SJSA1 (cell line): ENCODE data around the gene PILRB. TPM values are rescaled to one million over a fixed set of nuclear protein-coding genes. Genes with fewer than 3 reads are reported as not detected.
"Not testable (repeated sequence)": the region's sequence is repeated elsewhere in the genome, so short reads cannot be mapped to it uniquely, and the experiment has no call there.

Experiments
- DNase-seq, 2 experiments: peaks; one replicate each; pipeline ENCODE4 v3.0.0-alpha.2; 2015 to 2020; ENCODE audit warnings: low spot score in 2 of 2, low read depth in 1 of 2
- H3K27ac ChIP-seq: fragments of 250-450 bp; sonication (Bioruptor Pico); 2 replicates; pipeline ENCODE4 v1.5.1; 2020; ENCODE audit warnings: mild to moderate bottlenecking, moderate library complexity
- H3K27me3 ChIP-seq: fragments of 250-450 bp; sonication (Bioruptor Pico); replicated peaks from 2 replicates; pipeline ENCODE4 v1.5.1; 2020; ENCODE audit warnings: mild to moderate bottlenecking, moderate library complexity
- H3K36me3 ChIP-seq: fragments of 250-450 bp; sonication (Bioruptor Pico); 2 replicates; pipeline ENCODE4 v1.5.1; 2020; ENCODE audit warnings: mild to moderate bottlenecking
- H3K4me1 ChIP-seq: fragments of 250-450 bp; sonication (Bioruptor Pico); replicated peaks from 2 replicates; pipeline ENCODE4 v1.6.1; 2021; ENCODE audit warnings: mild to moderate bottlenecking
- H3K4me3 ChIP-seq: fragments of 250-450 bp; sonication (Bioruptor Pico); 2 replicates; pipeline ENCODE4 v1.5.1; 2020; ENCODE audit warnings: mild to moderate bottlenecking
- H3K9me3 ChIP-seq: fragments of 250-450 bp; sonication (Bioruptor Pico); replicated peaks from 2 replicates; pipeline ENCODE4 v1.5.1; 2020; ENCODE audit warnings: mild to moderate bottlenecking
- total RNA-seq: library from RNA; depleted of rRNA; stranded (reverse); fragments of >200 nt; shearing (Covaris generic); gene quantifications from 2 replicates; pipeline ENCODE4 v1.2.3, GENCODE V29; 2014

The PILRB gene
- total RNA-seq, 1 experiment from 2014 or later = 18.8 TPM

DNA sequence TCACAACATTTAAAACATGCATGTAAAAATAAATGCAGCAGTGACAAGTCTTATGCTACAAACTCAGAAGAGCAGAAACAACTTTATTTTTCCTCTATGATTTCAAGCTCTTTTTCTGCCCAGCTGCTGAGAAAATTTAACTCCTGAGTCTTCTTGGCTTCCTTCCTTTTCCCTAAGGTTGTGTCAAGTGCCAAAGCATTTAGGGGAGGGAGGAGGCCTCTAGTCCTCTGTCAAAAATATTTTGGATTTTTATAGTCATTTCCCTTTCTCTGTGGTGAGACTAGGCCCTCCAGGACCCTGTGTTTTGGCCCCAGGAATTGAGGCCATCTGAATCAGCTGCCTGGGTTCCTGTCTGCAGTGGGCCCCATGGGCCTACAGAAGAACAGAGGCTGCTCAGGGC lies 11.0 kb upstream of the PILRB start:
- no peak for DNase-seq
- Histone ChIP-seq H3K27me3 (no peaks in the 10 kb centered on the region), H3K4me3 (no peak overlapping the region), H3K36me3 (peaks cover 79% of the 10 kb centered on the region), H3K9me3 (no peaks in the 10 kb centered on the region), H3K4me1 (peaks cover 16% of the 10 kb centered on the region), H3K27ac (no peak overlapping the region)

DNA sequence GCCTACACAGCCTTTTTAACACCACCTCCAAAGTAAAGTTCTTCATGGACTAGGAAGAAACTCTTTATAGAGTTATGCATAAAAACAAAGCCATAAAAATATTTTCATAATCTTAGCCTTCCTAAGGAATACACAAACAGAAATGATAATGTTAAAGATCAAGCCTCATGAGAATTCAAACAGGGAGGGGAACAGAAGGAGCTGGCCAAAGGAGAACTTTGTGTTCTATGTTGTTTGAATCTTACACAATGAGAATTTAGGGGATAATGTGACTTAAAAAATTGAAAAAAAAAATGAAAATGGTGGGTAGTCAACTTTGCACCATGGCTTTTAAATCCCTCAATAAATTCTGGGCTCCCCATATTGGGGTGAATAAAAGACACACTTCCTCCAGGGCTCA lies 9.1 kb upstream of the PILRB start:
- Histone ChIP-seq H3K27me3 (no peaks in the 10 kb centered on the region), H3K4me1 (peaks cover 12% of the 10 kb centered on the region), H3K36me3 (peaks cover 79% of the 10 kb centered on the region), H3K4me3 (no peak overlapping the region), H3K9me3 (no peaks in the 10 kb centered on the region), H3K27ac (no peak overlapping the region)
- DNase-seq = no peak

DNA sequence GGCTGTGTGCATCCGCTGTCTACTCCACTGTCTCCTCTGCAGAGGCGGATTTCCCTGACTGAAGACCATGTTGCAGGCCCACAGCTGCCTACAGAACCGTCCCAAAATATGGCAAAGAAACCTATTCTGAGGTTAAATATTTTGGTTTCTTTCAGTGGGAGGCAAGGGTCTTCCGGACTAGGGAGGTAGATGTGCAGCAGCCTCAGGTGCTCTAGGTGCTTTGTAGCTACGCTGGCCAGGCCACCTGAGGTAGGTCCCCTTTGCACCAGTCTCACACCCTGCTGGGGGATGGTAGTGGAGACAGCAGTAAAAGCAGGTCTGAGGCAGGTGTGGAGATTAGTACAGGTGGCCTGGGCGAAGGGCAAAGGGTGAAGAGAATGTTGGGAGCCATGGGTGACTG lies 8.2 kb upstream of the PILRB start:
- peaks cover 3% of the 10 kb centered on the region for H3K4me1 ChIP-seq
- no peaks in the 10 kb centered on the region for H3K27me3 ChIP-seq
- no peak for DNase-seq
- no peak overlapping the region for H3K4me3 ChIP-seq
- H3K9me3 ChIP-seq = no peaks in the 10 kb centered on the region
- H3K27ac ChIP-seq = no peak overlapping the region
- H3K36me3 ChIP-seq = peaks cover 80% of the 10 kb centered on the region

DNA sequence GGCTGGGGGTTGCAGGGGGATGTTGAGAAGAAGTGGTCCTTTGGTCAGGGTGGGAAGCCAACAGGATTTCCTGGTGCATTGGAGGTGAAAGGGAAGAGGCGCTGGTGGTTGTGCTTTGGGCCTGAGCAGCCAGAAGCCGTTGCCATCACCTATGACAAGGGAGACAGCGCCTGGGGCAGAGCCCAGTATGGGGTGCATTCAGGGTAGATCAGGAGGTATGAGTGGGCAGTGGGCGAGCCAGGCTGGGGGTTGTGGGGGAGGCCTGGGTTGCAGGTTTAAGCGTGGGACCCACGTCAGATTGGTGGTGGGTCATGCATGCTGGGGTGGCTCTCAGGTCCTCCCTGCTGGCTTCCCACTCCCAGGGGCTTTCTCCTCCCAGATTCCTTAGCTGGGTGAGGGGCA lies 6.3 kb upstream of the PILRB start:
- H3K9me3 ChIP-seq = no peaks in the 10 kb centered on the region
- H3K4me1 ChIP-seq = no peaks in the 10 kb centered on the region
- no peak overlapping the region for H3K4me3 ChIP-seq
- no peak for DNase-seq
- H3K27me3 ChIP-seq = no peaks in the 10 kb centered on the region
- no peak overlapping the region for H3K27ac ChIP-seq
- H3K36me3 ChIP-seq = peaks cover 88% of the 10 kb centered on the region

DNA sequence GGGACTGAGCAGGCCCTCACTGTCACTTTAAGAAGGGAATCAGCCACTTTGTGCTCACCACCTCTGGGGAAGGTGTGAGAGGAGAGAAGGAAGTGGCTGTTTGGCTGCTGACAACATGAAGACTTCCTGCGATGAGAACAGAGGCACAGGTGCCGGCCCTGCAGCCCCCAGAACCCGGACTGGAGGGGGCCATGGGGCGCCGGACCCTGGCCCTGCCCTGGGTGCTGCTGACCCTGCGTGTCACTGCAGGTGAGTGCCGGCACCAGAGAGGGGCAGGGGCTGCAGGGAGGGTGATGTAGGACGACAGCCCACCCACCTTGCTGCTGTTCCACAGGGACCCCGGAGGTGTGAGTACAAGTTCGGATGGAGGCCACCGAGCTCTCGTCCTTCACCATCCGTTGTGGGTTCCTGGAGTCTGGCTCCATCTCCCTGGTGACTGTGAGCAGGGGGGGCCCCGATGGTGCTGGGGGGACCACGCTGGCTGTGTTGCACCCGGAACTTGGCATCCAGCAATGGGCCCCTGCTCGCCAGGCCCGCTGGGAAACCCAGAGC lies 5.6 kb upstream of the PILRB start:
- not testable (repeated sequence) for H3K27ac ChIP-seq, H3K9me3 ChIP-seq, H3K27me3 ChIP-seq, H3K4me1 ChIP-seq, DNase-seq, H3K4me3 ChIP-seq
- H3K36me3 ChIP-seq = peaks cover 88% of the 10 kb centered on the region

DNA sequence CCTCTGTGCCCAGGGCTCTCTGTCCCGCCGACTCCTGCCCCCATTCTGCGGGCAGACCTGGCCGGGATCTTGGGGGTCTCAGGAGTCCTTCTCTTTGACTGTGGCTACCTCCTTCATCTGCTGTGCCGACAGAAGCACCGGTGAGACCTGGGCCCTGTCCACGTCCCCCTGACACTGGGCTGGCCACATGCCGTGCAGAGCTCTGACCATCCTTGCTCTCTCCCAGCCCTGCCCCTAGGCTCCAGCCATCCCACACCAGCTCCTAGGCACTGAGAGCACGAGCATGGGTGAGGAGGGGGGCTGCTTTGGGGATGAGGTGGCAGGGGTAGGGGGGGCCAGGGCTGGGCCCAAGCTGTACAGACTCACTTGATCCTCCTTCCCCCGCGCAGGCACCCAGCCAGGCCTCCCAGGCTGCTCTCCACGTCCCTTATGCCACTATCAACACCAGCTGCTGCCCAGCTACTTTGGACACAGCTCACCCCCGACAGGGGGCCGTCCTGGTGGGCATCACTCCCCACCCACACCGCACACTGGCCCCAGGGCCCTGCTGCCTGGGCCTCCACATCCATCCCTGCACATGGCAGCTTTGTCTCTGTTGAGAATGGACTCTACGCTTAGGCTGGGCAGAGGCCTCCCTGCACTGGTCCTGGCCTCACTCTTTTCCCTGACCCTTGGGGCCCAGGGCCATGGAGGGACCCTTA lies 4.8 kb upstream of the PILRB start:
- no peak overlapping the region for H3K4me3 ChIP-seq
- H3K4me1 ChIP-seq = no peaks in the 10 kb centered on the region
- peaks cover 88% of the 10 kb centered on the region for H3K36me3 ChIP-seq
- H3K27ac ChIP-seq = no peak overlapping the region
- DNase-seq = no peak
- H3K9me3 ChIP-seq = no peaks in the 10 kb centered on the region
- H3K27me3 ChIP-seq = no peaks in the 10 kb centered on the region

DNA sequence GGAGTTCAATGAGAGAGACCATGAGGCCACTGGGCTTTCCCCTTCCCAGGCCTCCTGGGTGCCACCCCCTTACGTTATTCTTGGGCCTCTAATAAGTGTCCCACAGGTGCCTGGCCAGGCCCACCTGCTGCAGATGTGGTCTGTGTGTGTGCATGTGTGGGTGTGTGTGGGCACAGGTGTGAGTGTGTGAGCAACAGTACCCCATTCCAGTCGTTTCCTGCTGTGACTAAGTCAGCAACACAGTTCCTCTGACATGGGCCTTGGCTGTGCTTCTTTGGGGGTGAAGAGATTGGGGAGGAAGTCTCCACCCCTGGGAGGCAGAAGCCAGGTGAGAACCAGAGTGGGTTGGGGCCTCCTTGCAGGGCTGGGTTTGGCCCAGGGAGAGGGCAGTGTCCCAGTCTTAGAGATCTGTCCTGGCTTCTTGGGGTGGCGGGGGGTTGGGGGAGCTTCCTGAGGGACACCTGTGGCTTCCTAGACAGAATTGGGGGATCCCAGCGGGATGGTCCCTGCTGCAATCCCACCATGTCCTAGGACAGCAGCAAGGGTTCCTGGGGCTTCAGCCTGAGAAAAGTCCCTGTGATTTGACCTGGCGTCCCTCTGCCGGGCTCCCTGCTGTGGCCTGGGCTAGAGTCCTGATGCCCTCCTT lies 4.1 kb upstream of the PILRB start:
- no peaks in the 10 kb centered on the region for H3K27me3 ChIP-seq
- no peak overlapping the region for H3K27ac ChIP-seq
- peaks cover 88% of the 10 kb centered on the region for H3K36me3 ChIP-seq
- no peaks in the 10 kb centered on the region for H3K4me1 ChIP-seq
- no peaks in the 10 kb centered on the region for H3K9me3 ChIP-seq
- H3K4me3 ChIP-seq = no peak overlapping the region
- DNase-seq = no peak

DNA sequence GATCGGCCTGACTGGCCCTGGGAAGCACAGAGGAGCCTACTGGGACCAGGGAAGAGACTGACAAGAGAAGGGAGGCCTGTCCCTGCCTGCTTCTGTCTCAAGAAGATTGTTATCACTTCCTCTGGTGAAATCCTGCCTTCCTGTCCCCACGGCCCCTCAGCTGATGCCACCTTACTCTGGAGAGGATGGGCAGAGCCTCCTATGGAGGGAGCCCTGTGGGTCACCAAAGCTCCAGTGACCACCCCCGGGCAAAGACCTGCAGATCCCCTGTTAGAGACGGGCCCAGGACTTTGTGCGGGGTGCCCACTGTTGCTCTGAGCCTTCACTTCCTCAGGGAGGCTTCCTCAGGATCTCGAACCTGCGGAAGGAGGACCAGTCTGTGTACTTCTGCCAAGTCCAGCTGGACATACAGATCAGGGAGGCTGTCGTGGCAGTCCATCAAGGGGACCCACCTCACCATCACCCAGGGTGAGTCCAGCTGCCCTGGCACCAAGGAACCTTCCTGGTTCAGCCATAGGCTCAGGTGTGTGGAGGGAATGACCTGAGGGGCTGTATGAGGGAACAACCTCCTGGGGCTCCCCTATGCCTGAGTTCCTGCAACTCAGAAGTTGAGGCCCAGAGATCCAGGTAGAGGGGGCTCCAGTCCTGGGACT lies 1.4 kb upstream of the PILRB start:
- no peaks in the 10 kb centered on the region for H3K27me3 ChIP-seq
- no peak for DNase-seq
- no peak overlapping the region for H3K27ac ChIP-seq
- H3K9me3 ChIP-seq = no peaks in the 10 kb centered on the region
- H3K4me3 ChIP-seq = no peak overlapping the region
- H3K36me3 ChIP-seq = peaks cover 90% of the 10 kb centered on the region
- no peaks in the 10 kb centered on the region for H3K4me1 ChIP-seq

DNA sequence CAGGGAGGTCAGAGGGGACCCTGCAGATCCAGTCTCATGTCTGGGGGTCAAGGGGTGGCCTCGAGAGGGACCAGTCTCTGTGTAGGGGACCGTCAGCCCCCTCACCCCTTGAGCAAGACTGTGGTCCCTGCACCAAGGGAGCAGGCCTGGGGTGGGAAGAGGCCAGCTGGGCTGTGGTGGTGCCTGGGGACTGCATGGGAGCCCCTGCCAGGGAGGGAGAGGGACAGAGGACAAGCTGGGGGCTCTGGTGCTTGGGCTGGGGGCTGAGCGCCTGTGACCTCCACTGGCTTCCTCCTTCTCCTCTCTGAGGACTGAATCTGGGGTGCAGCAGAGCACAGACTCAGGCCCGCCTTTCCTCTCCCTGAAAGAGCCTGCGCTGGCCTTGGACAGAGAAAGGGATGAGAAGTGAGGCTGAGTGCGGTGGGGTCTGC lies 771 bp upstream of the PILRB start:
- H3K4me1 ChIP-seq = no peaks in the 10 kb centered on the region
- no peak for DNase-seq
- H3K9me3 ChIP-seq = no peaks in the 10 kb centered on the region
- H3K4me3 ChIP-seq = no peak overlapping the region
- peaks cover 93% of the 10 kb centered on the region for H3K36me3 ChIP-seq
- no peaks in the 10 kb centered on the region for H3K27me3 ChIP-seq
- no peak overlapping the region for H3K27ac ChIP-seq

DNA sequence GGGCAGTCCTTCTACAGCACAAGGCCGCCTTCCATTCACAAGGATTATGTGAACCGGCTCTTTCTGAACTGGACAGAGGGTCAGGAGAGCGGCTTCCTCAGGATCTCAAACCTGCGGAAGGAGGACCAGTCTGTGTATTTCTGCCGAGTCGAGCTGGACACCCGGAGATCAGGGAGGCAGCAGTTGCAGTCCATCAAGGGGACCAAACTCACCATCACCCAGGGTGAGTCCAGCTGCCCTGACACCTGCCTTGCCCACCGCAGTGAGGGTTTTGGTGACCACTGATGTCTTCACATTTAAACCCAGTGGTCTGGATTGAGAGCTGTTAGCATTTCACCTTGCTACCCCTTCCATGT lies 918 bp downstream of the PILRB start:
- H3K36me3 ChIP-seq = peaks cover 99% of the 10 kb centered on the region
- no peak overlapping the region for H3K4me3 ChIP-seq
- no peaks in the 10 kb centered on the region for H3K4me1 ChIP-seq
- no peak for DNase-seq
- no peaks in the 10 kb centered on the region for H3K27me3 ChIP-seq
- H3K27ac ChIP-seq = no peak overlapping the region
- H3K9me3 ChIP-seq = no peaks in the 10 kb centered on the region

DNA sequence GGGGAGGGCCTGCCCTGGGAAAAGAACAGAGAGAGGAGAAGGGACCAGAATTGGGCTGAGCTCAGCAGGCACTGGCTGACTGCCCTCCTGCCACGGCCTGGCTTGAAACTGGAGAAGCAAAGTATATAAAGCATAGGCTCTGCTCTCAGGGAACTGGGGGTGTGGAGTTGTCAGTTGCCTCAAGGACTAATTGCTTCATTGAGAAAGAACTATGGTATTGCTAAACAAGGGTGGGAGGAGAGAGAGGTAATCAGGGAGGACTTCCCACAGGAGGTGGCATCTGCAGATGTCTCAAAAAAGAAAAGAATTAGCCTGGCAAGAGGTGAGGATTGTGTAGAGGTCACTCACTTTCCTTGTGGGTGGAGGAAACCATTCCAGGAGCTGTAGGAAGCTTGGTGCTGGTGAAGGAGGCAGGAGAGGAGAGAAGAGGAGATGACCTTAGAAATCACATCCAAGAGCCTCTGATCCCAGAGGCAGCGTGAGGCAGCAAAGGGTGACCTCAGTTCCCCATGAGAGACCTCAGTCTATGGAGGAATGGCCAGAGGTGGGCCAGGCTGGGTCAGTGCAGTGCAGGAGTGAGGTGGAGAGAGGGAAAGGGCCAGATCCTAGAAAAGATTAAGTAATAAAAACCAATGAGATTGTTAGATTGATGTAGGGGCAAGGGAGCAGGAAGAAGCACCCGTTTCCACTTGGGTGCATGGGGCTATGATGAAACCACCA lies 2.4 kb downstream of the PILRB start:
- Histone ChIP-seq H3K4me1 (no peaks in the 10 kb centered on the region), H3K9me3 (no peaks in the 10 kb centered on the region), H3K27ac (no peak overlapping the region), H3K27me3 (no peaks in the 10 kb centered on the region), H3K4me3 (no peak overlapping the region), H3K36me3 (peaks cover 97% of the 10 kb centered on the region)
- no peak for DNase-seq

DNA sequence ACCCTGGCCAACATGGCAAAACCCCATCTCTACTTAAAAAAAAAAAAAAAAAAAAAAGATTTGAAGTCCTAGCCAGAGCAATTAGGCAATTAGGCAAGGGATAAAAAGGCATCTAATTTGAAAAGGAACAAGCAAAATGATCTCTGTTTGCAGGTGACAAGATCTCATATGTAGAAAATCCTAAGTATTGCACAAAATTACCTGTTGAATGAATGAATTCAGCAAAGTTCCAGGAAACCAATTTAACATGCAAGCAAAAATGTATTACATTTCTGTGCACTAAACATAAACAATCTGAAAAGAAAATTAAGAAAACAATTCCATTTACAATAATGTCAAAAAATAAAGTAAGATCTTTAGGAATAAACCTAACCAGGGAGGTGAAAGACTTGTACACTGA lies 5.2 kb downstream of the PILRB start:
- H3K4me3 ChIP-seq = no peak overlapping the region
- peaks cover 90% of the 10 kb centered on the region for H3K36me3 ChIP-seq
- H3K27ac ChIP-seq = no peak overlapping the region
- no peak for DNase-seq
- no peaks in the 10 kb centered on the region for H3K27me3 ChIP-seq
- no peaks in the 10 kb centered on the region for H3K4me1 ChIP-seq
- no peaks in the 10 kb centered on the region for H3K9me3 ChIP-seq

DNA sequence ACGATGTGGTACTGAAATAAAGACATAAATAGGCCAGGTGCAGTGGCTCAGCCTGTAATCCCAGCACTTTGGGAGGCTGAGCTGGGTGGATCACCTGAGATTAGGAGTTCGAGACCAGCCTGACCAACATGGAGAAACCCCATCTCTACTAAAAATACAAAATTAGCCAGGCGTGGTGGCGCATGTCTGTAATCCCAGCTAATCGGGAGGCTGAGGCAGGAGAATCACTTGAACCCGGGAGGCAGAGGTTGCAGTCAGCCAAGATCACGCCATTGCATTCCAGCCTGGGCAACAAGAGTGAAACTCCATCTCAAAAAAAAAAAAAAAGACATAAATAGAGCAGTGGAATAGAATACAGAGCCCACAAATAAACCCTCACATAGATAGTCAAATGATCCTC lies 5.9 kb downstream of the PILRB start:
- H3K36me3 ChIP-seq = peaks cover 85% of the 10 kb centered on the region
- H3K9me3 ChIP-seq, H3K4me1 ChIP-seq, H3K4me3 ChIP-seq, H3K27me3 ChIP-seq, DNase-seq, H3K27ac ChIP-seq: not testable (repeated sequence)

DNA sequence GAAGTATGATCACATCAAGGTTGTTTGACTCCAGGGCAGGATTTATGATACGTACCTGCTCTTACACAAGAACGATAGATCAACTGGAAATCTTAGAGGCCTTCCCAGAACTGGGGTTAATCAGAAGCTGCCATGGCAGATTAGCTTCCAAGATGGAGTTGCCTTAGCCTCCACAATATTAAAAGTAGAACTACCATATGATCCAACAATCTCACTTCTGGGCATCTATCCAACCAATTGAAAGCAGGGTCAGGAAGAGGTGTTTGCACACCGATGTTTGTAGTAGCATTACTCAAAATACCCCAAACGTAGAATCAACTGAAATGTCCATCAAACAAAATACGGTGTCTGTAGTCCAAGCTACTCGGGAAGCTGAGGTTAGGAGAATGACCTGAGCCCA lies 6.6 kb downstream of the PILRB start:
- H3K4me1 ChIP-seq = no peaks in the 10 kb centered on the region

More for the DNA sequence above, 6.6 kb downstream of the PILRB start:
- Histone ChIP-seq H3K27me3 (no peaks in the 10 kb centered on the region), H3K4me3 (no peak overlapping the region), H3K9me3 (no peaks in the 10 kb centered on the region), H3K36me3 (peaks cover 78% of the 10 kb centered on the region), H3K27ac (no peak overlapping the region)
- DNase-seq = no peak
